Lung (tissue), 12 donors: Measurements from ENCODE around the gene PRODH2. TPM values are rescaled to one million over a fixed set of nuclear protein-coding genes. Genes with fewer than 3 reads are reported as not detected.

Experiments
- ATAC-seq: fragments of 200-7000 bp; cut with Tn5 transposase; one replicate; pipeline ENCODE4 v1.9.1; 2020; ENCODE audit warnings: moderate number of reproducible peaks; ENCODE audit not compliant: insufficient read depth, low FRiP score
- DNase-seq, 3 donors: peaks; one replicate each; pipeline ENCODE4 v3.0.0-alpha.2; 2013 to 2017
- H3K27ac ChIP-seq, 2 donors: one replicate each; pipeline ENCODE4 v1.5.1; 2013; ENCODE audit warnings: mild to moderate bottlenecking in 2 of 2, moderate library complexity in 2 of 2, control low read depth in 1 of 2, inconsistent platforms in 1 of 2, low read depth in 1 of 2, low read length in 1 of 2
- H3K27me3 ChIP-seq, 3 donors: one replicate each; pipeline ENCODE4 v1.5.1; 2013; ENCODE audit warnings: low read length in 2 of 3; ENCODE audit not compliant: control insufficient read depth in 3 of 3, insufficient read depth in 3 of 3
- H3K36me3 ChIP-seq, 4 donors: one replicate each; pipeline ENCODE4 v1.5.1; 2013; ENCODE audit warnings: low read length in 4 of 4, mild to moderate bottlenecking in 1 of 4, moderate library complexity in 1 of 4; ENCODE audit not compliant: control insufficient read depth in 4 of 4, insufficient read depth in 4 of 4
- H3K4me1 ChIP-seq, 5 donors: one replicate each; pipeline ENCODE4 v1.5.1; 2013; ENCODE audit warnings: low read length in 5 of 5, mild to moderate bottlenecking in 2 of 5, moderate library complexity in 1 of 5; ENCODE audit not compliant: control insufficient read depth in 5 of 5, insufficient read depth in 5 of 5
- H3K4me3 ChIP-seq: one replicate; pipeline ENCODE4 v1.5.1; 2013; ENCODE audit warnings: mild to moderate bottlenecking, control low read depth, moderate library complexity
- H3K9ac ChIP-seq, 2 donors: one replicate each; pipeline ENCODE4 v1.5.1; 2013; ENCODE audit warnings: low read length in 2 of 2, control low read depth in 1 of 2; ENCODE audit not compliant: insufficient read depth in 1 of 2
- H3K9me3 ChIP-seq, 4 donors: one replicate each; pipeline ENCODE4 v1.5.1; 2013; ENCODE audit warnings: low read length in 3 of 4, mild to moderate bottlenecking in 1 of 4, moderate library complexity in 1 of 4; ENCODE audit not compliant: control insufficient read depth in 4 of 4, insufficient read depth in 3 of 4
- CTCF ChIP-seq: IDR thresholded peaks from 2 replicates; pipeline ENCODE4 v1.5.1; 2012; ENCODE audit warnings: mild to moderate bottlenecking; ENCODE audit errors: control extremely low read depth, extremely low read depth
- WGBS, 2 donors: extraction: QIAGEN DNeasy Blood & Tissue Kit; methylation state at CpG; one replicate each; pipeline ENCODE4 v1.1.7; 2013; 5-methylcytosine and 5-hydroxymethylcytosine counted together
- polyA plus RNA-seq, 2 donors: library from polyadenylated mRNA; stranded (reverse); fragments of 200-250 nt; gene quantifications; one replicate each; pipeline ENCODE4 v1.2.1, GENCODE V29; 2013
- total RNA-seq, 2 donors: library from RNA; depleted of rRNA in 1 of 2; stranded (reverse); fragments of >200 nt in 1 of 2; gene quantifications; one replicate each; pipeline ENCODE4 v1.2.1, GENCODE V29; 2014 to 2021
- donor health status: control.
- donor health status: control.
- donor health status: Bipolar disorder and iron deficiency.
- donor health status: healthy.
- donor health status: DM: yes; HTN: yes; CAD: no.

Gene PRODH2
- total and polyA plus RNA-seq, 4 donors: not detected

GRCh38 chr19:35792888-35793287, 19.8 kb downstream of the PRODH2 start:
- Histone ChIP-seq H3K4me3 (no peak overlapping the region), H3K9ac (no peak overlapping the region), H3K27ac (no peak overlapping the region), H3K4me1 (peaks cover 0 to 3% (median 0%) of the 10 kb centered on the region in 5 donors), H3K36me3 (no peaks in the 10 kb centered on the region), H3K27me3 (peaks cover 0 to 11% (median 4%) of the 10 kb centered on the region in 3 donors), H3K9me3 (no peaks in the 10 kb centered on the region)
- no peak for TF ChIP-seq CTCF
- DNase-seq (no peak), ATAC-seq (no peak)
- WGBS, 2 donors: 78 to 83% methylated on average over 8 of the region's 8 CpGs

- H3K36me3 ChIP-seq: no peaks in the 10 kb centered on the region
- no peak overlapping the region for H3K27ac ChIP-seq
- peaks cover 0 to 10% (median 3%) of the 10 kb centered on the region in 3 donors for H3K27me3 ChIP-seq
- no peak overlapping the region for H3K9ac ChIP-seq
- no peaks in the 10 kb centered on the region for H3K4me1 ChIP-seq
- 86 to 88% methylated on average over 15 of the region's 15 CpGs for WGBS, 2 donors
- H3K9me3 ChIP-seq: no peaks in the 10 kb centered on the region
- DNase-seq (no peak), ATAC-seq (no peak)
- no peak overlapping the region for H3K4me3 ChIP-seq
- no peak for TF ChIP-seq CTCF
These were observed 20.3 kb downstream of the PRODH2 start for GRCh38 chr19:35792312-35792711.

- DNase-seq (no peak), ATAC-seq (no peak)
- no peaks in the 10 kb centered on the region for H3K9me3 ChIP-seq
- peaks cover 0 to 5% (median 3%) of the 10 kb centered on the region in 3 donors for H3K27me3 ChIP-seq
- H3K9ac ChIP-seq: no peak overlapping the region
- 86 to 92% methylated on average over 9 of the region's 9 CpGs for WGBS, 2 donors
- no peaks in the 10 kb centered on the region for H3K36me3 ChIP-seq
- H3K4me1 ChIP-seq: no peaks in the 10 kb centered on the region
- H3K4me3 ChIP-seq: no peak overlapping the region
- H3K27ac ChIP-seq: no peak overlapping the region
- no peak for TF ChIP-seq CTCF
These were observed 20.8 kb downstream of the PRODH2 start for GRCh38 chr19:35791814-35792279.
